Uterus (tissue), 4 donors: ENCODE data around the gene BNC2. TPM values are rescaled to one million over a fixed set of nuclear protein-coding genes. Genes with fewer than 3 reads are reported as not detected.
A peak's percentile ranks its signal among the peaks of the same experiment; 100 is the strongest.

ENCODE experiments used
- DNase-seq, 2 donors: peaks; one replicate each; pipeline ENCODE4 v3.0.0-alpha.2; 2019 to 2020
- H3K27ac ChIP-seq, 2 donors: fragments of 200-600 bp; sonication (generic); 1 replicate in 1 of 2; 2 replicates in 1 of 2; pipeline ENCODE4 v1.5.1; 2016 to 2018
- H3K27me3 ChIP-seq, 2 donors: fragments of 200-600 bp; sonication (generic); one replicate each; pipeline ENCODE4 v1.5.1; 2018 to 2019; ENCODE audit warnings: control low read depth in 1 of 2
- H3K36me3 ChIP-seq, 2 donors: fragments of 200-600 bp; sonication (generic); one replicate each; pipeline ENCODE4 v1.5.1; 2019; ENCODE audit warnings: control low read depth in 1 of 2
- H3K4me1 ChIP-seq, 2 donors: fragments of 200-600 bp; sonication (generic); one replicate each; pipeline ENCODE4 v1.5.1; 2018 to 2019; ENCODE audit warnings: control low read depth in 1 of 2
- H3K4me3 ChIP-seq, 2 donors: fragments of 200-600 bp; sonication (generic); 1 replicate in 1 of 2; 2 replicates in 1 of 2; pipeline ENCODE4 v1.5.1; 2018 to 2019; ENCODE audit warnings: mild to moderate bottlenecking in 1 of 2
- H3K9me3 ChIP-seq, 2 donors: fragments of 200-600 bp; sonication (generic); one replicate each; pipeline ENCODE4 v1.5.1; 2019; ENCODE audit warnings: control low read depth in 1 of 2
- CTCF ChIP-seq, 4 experiments: fragments of 200-600 bp in 2 of 4; fragments of 450-650 bp in 2 of 4; sonication (generic) in 2 of 4; IDR thresholded peaks; one replicate each; pipeline ENCODE4 v1.5.1; 2016 to 2019; ENCODE audit warnings: antibody characterized with exemption in 4 of 4, mild to moderate bottlenecking in 2 of 4, moderate library complexity in 1 of 4
- POLR2A ChIP-seq, 2 donors: fragments of 450-650 bp; IDR thresholded peaks; one replicate each; pipeline ENCODE4 v1.6.1; 2016; ENCODE audit warnings: antibody characterized with exemption in 2 of 2, mild to moderate bottlenecking in 1 of 2, moderate library complexity in 1 of 2
- intact Hi-C: fragments of 100-400 bp; cut with DNase I; formaldehyde crosslinking; loops from one replicate; pipeline ENCODE4 v1.15.1; 2023; ENCODE audit warnings: low total_unique reads
- total RNA-seq, 4 donors: library from RNA; depleted of rRNA in 3 of 4; stranded (reverse); fragments of >200 nt in 3 of 4; gene quantifications; one replicate each; pipeline versions ENCODE4 v1.1.0 to v1.2.4, GENCODE V29; 2014 to 2023
- donor health status: DM: yes; HTN: yes; CAD: no.

The BNC2 gene
- total RNA-seq, 4 donors from 2014 or later, result 85.9 to 293 (median 93.4) TPM

DNA sequence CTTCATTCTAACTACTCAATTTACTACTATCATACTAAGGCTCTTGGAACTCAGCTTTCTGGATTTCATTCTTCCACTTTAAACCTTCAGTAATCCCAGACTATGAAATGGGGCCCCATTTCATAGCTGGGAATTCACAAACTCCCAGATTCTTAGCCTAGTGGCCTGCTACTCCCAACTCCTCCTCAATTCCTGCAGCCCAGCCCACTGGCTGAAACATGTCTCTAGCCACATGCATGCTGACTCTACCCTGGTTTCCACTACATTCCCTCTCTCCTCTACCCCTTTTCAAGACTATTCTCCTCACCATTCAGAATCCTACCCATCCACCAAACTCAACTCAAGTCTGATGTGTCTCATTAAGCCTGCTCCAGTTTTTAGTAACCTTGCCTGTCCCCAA lies 370.6 kb downstream of the BNC2 start:
- DNase-seq, result no peak
- intact Hi-C loops, result no loop called here
- Histone ChIP-seq H3K27ac (peak overlapping the region in 1 of 2 donors; percentile 10), H3K9me3 (no peaks in the 10 kb centered on the region), H3K27me3 (no peaks in the 10 kb centered on the region), H3K4me3 (no peak overlapping the region), H3K36me3 (no peaks in the 10 kb centered on the region), H3K4me1 (peaks cover 0 to 7% of the 10 kb centered on the region in 2 donors)
- TF ChIP-seq CTCF (IDR thresholded peaks at IDR 0.05) (no peak), POLR2A (IDR thresholded peaks at IDR 0.05) (no peak)

GRCh38 chr9:16496908-16497307 lies 373.6 kb downstream of the BNC2 start:
- Histone ChIP-seq H3K36me3 (no peaks in the 10 kb centered on the region), H3K27me3 (no peaks in the 10 kb centered on the region), H3K27ac (no peak overlapping the region), H3K9me3 (no peaks in the 10 kb centered on the region), H3K4me3 (no peak overlapping the region), H3K4me1 (no peaks in the 10 kb centered on the region)
- intact Hi-C loops, result no loop called here
- no peak for DNase-seq
- TF ChIP-seq CTCF (IDR thresholded peaks at IDR 0.05), result no peak
- TF ChIP-seq POLR2A (IDR thresholded peaks at IDR 0.05), result no peak

DNA sequence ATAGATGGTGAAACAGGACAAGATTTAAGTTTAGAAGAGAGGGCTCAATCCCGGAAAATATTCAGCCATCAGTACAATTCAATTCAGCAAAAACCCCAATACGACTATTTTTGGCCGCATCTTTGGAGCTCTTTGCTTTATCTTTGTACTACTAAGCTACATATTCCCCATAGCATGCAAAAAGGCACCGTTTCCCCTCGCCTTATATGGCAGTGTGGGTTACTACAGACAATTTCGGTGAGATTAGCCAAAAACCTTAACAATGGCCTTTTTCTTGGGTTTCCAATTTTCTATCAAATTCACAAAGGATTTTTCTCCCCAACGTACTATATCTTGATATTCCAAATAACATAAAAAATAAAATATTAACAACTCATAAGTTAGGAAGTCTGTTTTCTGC lies 382.6 kb downstream of the BNC2 start:
- Histone ChIP-seq H3K9me3 (no peaks in the 10 kb centered on the region), H3K4me3 (no peak overlapping the region), H3K4me1 (peaks cover 0 to 12% of the 10 kb centered on the region in 2 donors), H3K27me3 (no peaks in the 10 kb centered on the region), H3K36me3 (no peaks in the 10 kb centered on the region), H3K27ac (peak overlapping the region in 1 of 2 donors; percentile 52)
- intact Hi-C loops, result no loop called here
- no peak for TF ChIP-seq POLR2A (IDR thresholded peaks at IDR 0.05)
- TF ChIP-seq CTCF (IDR thresholded peaks at IDR 0.05), result no peak
- DNase-seq, result no peak

DNA sequence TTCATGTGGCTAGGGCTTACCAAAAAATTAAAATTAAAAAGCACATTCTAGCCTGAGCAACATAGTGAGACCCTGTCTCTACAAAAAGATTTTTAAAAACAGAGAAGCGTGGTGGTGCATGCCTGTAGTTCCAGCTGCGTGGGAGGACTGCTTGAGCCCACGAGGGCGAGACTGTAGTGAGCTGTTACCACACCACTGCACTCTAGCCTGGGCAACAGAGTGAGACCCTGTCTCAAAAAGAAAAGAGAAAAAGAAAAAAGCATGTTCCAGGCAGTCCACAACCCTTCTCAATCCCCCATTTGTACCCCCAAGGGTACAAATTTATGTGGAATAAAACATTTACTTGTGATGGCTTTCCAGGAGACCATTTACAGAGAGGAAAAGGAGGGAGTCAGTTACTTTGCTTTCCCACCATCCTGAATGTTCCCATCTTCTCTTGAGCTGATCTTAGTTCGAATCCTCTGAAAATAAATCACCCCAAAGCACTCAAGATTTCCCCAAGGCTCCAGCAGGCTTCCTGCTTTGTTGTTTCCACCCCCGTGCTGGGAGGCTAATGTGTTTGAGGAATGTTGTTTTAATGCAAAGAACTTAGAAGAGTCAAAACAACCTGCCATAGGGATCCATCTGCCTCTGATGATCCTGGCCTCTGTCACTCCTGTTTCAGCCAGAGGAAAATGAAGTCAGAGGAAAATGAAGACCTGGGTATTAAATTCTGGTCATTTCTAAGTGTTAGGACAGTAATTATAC lies 384.7 kb downstream of the BNC2 start:
- DNase-seq, result no peak
- TF ChIP-seq CTCF (IDR thresholded peaks at IDR 0.05) (no peak), POLR2A (IDR thresholded peaks at IDR 0.05) (no peak)
- Histone ChIP-seq H3K27me3 (no peaks in the 10 kb centered on the region), H3K4me3 (no peak overlapping the region), H3K4me1 (peaks cover 0 to 12% of the 10 kb centered on the region in 2 donors), H3K36me3 (no peaks in the 10 kb centered on the region), H3K9me3 (no peaks in the 10 kb centered on the region), H3K27ac (peak overlapping the region; percentile 38 to 52)
- intact Hi-C loops, result no loop called here

DNA sequence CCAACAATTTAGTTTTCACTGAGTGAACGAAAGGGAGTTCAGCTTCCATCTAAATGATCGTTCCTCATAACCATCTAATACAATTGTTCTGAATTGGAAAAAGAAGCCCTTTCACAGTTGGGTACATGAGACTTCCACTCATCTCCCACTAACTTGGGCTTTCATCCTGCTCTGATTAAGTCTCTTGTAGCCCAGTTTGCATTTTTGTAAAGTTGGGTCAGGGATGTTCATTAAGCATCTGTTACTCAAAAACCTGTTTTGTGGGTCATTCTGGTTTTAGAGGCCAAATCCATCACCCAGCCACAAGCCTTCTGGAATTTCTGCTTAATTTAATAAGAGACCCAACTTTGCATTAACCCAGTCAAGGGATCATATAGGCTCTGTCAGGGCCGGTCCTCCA lies 385.3 kb downstream of the BNC2 start:
- no peaks in the 10 kb centered on the region for H3K27me3 ChIP-seq
- H3K36me3 ChIP-seq, result no peaks in the 10 kb centered on the region
- intact Hi-C loops, result no loop called here
- H3K9me3 ChIP-seq, result no peaks in the 10 kb centered on the region
- H3K4me1 ChIP-seq, result peaks cover 0 to 12% of the 10 kb centered on the region in 2 donors
- DNase-seq, result no peak
- H3K4me3 ChIP-seq, result no peak overlapping the region
- TF ChIP-seq CTCF (IDR thresholded peaks at IDR 0.05), result no peak
- TF ChIP-seq POLR2A (IDR thresholded peaks at IDR 0.05), result no peak
- H3K27ac ChIP-seq, result peak overlapping the region; percentile 38 to 52
